ENCODE measurements around the gene SREBF2.

Gene SREBF2

DNA sequence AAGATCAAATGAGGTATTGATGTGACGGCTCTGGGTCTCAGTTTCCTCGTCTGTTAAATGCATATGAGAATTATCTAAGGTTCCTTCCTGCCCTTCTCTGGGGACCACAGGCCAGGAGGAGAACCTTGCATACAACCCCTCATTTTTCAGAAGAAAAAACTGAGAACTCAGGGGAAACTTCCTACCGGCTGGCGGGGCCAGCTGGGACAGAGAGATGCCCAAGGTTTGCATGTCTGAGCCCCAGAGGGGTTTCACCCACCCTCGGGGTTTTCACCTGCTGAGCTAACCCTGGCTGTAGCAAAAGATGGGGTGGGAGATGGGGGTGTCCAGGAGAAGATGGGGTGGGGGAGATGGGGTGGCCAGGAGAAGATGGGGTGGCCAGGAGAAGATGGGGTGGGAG, 89.4 kb downstream of the SREBF2 start:
- DNase-seq (ENCODE audit: low spot score): peak; percentile 32

DNA sequence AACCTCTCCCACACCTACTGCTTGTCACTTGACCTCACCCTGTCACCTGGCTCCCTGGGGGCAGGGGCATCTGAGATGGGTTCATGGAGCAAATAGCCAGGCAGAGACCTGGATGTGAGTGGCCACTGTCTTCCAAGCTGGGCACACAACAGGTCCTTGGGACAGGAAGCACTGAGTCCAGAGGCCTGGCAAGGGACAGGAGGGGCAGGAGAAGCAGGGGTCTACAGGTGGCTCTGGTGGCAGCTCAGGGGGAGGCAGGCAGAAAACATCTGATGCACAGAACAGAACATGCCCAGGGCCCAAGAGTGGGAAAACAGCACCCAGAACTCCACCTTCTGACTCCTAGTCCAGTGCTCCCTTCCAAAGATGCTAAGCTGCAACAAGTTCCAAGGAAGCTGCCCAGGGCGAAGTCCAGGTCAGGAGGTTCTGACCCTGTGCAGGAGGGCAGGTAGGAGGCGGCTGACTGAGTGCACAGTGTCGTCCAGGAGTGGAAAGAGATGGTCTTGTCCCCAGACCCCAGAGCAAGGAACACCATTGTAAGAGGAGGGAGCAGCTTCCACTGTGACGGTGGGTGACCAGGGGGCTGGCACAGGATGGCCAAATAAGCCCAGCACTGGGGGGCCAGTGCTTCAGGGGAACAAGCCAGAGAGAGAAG, 90.2 kb downstream of the SREBF2 start:
- no peak for DNase-seq (ENCODE audit: low spot score)

DNA sequence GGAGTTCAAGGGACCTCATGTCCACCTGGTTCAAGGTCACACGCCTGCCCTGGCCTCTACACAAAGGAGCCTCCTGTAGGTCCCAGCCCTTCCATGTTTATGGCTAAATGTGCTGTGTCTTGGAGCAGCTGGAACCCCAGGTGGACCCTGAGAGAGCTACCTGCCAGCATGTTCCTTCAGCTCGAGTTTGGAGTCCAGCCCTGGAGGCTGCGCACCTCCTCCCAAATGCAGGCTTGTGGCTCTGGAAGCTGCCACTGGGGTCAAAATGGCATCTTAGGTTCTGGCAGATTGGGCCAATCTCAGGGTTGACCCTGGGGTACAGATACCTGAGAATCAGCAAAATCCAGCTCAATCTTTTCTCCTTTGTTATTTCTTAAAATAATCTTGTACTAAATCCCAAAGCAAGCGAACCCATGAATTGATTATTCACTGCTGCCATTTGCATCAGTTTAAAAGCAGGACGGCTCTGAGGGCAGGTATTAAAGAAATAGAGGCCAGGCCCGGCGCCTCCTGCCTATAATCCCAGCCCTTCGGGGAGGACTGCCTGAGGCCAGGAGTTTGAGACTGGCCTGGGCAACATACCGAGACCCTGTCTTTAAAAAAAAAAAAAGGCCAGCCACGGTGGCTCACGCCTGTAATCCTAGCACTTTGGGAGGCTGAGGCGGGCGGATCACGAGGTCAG, 90.8 kb downstream of the SREBF2 start:
- DNase-seq (ENCODE audit: low spot score): no peak

DNA sequence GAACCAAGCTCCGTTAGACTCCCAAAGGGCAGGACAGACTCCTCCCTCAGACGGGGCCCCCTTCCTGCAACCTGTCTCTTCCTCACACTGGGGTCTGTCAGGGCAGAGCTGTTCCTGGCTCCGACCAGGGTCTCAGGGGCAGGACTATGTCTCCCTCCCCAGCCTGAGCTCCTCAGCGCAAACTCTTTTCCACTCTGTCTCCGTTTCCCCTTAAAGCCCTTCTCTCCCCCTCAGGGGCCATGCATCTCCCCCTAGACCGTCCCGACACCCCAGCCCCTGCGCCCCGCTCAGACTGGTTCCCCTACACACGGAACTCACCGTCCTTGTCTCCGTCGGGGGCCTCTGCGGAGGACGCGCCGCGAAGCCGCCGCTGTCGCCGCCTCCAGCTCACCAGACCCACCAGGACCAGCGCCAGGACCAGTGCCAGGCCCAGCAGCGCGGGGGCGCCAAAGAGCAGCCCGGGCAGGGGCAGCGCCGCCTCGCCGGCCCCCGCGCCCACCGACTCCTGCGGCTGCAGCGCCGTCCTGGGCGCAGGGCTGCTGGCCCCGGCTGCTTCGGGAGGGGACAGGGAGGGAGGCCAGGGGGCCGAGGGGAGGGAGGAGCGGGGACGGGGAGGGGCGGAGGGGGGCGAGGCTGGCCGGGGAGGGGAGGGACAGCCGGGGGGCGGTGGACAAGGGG, 93.0 kb downstream of the SREBF2 start:
- peak; percentile 57 for DNase-seq (ENCODE audit: low spot score)

DNA sequence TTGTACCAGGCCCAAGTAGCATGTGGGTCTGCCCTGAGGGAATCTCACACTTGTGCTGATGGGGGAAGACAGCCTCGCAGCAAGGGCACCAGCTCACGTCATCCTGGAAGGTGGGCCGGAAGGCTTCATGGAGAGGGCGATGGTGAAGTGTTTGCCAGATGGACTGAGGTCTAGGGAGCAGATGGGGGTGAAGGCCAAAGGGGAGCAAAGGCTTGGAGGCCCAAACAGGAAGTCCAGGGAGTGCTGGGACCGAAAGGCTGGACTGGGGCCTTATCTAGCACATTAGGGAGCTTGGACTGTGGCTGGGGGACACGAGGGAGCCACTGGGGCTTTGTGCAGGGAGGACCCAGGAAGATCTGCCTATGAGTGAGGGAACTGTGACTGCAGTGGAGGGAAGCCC, 94.9 kb downstream of the SREBF2 start:
- no peak for DNase-seq (ENCODE audit: low spot score)

DNA sequence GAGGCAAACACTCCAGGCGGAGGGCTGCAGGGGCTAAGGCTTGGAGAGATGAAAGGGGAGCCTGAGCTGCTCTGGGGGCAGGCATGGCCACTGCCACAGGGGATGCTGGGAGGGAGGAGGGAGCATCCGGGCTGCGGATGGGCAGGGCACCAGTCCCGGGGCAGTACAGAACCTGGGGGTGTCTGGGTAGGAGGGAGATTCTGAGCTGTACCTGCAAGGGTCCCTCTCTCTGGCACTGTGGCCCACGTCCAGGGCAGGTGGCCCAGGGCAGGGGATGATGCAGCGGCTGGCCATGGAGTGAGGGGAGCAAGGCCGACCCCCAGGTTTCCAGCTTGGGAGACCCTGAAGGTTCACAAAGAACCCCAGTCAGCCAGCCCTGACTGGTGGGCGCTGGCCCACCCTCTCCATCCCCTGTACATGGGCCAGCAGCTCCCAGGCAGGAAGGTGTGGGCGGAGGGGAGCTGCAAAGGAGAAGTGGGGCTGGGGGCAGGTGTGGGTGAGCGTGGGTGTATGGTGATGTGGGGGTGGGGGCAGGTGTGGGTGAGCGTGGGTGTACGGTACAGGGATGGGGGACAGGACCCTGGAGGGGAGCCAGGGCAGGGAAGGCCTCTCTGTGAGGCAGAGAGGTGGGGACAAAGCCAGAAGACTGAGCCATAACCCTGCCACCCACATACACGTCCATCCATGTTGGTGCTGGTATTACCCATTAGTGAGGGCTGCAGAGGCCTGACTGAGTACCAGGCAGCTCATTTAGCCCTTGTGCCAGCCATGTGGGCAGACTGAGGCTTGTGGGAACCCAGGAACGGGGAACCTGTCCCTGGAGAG, 95.9 kb downstream of the SREBF2 start:
- DNase-seq (ENCODE audit: low spot score): no peak

DNA sequence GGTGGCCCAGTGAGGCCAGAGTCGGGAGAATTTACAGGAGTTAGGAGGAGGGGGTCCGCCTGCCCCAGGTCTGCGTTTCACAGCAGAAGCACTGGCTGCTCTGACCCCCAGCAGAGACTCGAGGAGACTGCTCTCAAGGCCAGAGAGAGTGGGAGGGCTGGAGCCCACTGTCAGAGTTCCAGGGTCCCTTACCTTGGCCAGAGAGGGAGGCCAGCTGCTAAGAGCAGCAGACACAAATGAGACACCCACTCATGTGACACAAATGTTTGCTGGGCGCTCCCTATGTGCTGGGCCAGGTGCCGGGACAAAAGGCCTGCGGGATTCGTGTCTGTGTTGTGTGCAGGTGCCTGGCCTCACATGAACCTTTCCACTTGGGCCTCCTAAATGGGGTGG, 96.5 kb downstream of the SREBF2 start:
- no peak for DNase-seq (ENCODE audit: low spot score)

DNA sequence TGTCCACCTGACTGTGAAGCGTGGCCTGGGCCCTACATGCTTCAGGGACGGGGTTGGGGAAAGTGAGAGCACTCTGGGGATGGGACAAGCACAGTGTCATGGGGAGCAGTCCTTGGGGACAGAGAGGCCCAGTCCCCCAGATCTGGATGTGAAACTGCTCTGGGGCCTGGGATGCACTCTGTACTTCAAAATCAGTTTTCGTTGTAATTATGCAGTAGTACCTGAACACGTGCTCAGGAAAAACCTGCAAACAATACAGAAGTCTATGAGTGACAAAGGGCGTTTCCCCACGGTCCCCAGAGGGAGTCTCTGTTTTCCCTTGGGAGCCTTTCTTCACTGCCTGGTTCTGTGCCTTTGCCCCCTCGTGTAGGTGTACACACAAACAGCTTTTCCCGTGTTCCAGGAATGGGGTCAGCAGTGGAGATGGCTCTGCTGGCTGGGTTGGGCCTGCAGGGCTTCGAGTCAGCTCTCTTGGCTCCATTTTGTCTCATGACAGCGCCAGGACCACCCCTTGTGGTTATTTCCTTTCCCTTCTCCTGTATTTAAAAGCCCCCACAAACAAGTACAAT, 98.9 kb downstream of the SREBF2 start:
- peak; percentile 42 for DNase-seq (ENCODE audit: low spot score)

DNA sequence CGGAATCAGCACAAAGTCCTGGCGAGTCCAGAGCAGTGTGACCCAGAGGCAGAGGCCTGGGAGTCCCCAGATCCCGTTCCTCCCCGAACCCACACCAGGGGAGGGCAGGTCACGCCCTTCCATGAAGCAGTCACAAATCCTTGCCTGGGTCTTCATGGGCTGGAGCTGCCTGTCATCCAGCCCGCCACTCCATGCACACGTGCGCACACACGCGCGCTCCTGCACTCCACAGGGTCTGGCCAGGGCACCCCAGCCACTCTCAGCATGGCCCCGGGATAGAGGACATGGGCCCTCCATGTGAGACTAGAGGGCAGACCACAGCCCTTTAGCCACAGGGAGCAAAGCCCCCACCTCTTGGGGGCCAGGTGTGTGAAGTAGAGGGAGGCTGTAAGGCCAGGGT, 99.4 kb downstream of the SREBF2 start:
- DNase-seq (ENCODE audit: low spot score): no peak

DNA sequence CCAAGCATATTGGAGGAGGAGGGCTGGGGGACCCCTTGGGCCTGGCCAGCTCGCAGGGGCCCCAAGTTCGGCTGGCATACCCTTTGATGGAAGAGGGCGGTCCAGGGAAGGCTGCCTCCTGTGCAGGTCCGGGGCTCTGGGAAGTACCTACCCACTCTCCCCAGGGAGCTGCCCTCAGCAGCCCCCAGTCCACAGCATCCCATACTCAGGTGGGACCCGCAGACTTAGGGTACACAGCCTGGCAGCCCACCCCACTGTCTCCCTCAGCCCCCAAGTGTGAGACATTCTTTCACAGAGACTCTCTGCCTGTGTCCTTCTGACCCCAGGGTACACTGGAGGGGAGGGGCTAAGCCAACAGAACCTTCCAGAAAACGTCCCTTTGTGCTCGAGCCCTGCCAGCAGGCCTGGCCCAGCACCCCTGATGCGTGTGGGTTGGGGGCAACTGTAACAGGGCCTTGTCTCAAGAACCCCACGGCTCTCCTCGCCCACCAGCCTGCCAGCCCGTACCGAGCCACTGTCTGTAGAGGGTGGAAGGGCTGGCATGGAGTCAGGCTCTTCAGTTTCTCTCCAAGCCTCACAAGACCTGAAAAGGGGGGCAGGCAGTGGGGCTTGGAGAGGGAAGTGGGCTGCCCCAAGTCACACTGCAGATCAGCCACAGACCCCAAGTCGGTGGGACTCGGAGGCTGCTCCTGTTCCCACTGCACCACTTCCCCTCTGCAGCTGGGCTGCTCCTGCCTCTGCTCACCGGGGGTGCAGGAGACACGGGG, 100.7 kb downstream of the SREBF2 start:
- DNase-seq (ENCODE audit: low spot score): no peak

DNA sequence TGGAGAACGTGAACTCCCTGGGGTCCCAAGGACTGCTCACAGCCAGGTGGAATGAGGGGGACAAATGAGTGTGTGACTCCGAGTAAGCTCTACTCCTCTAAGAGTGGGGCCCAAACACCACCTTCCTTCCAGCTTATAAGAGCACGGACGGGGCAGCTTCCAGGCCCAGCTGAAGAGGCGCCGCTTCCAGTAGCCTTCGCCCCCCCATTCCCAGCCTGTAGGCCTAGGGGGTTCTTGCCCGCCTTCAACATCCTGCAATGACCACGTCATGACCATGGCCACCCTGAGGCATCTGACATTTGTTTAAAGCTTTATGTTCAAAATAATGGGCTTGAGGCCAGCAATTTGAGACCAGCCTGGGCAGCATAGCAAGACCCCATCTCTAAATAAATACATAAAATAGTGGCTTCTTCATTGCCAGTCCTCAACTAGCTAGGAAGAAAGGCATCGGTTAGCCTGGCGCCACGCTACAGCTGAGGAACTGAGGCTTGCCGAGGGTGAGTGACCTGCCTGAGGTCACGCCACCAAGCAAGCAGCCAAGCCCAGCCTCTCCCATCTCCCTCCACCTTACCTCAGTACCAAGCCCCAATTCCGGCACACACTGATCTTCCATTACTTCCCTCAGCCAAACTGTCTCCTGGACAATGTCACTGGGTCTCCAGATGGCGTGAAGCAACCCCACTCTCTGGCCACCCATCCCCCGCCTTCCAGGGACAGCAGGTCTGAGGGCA, 101.5 kb downstream of the SREBF2 start:
- DNase-seq (ENCODE audit: low spot score): no peak

DNA sequence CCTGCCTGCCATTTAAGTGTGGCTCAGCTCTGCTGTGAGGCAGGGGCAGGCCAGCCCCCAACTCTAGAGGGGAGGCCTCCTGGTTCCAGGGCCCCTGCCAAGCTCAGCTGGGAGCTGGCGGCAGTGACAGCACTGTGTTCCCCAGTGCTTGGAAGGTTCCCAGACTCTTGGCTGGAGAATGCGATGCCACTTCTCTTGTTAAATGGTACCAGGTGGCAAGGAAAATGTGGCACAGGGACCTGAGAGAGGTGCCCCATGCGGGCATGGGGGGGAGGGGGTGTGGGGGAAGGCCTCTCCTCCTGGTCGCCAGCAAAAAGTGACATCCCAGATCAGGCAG, 102.1 kb downstream of the SREBF2 start:
- no peak for DNase-seq (ENCODE audit: low spot score)

DNA sequence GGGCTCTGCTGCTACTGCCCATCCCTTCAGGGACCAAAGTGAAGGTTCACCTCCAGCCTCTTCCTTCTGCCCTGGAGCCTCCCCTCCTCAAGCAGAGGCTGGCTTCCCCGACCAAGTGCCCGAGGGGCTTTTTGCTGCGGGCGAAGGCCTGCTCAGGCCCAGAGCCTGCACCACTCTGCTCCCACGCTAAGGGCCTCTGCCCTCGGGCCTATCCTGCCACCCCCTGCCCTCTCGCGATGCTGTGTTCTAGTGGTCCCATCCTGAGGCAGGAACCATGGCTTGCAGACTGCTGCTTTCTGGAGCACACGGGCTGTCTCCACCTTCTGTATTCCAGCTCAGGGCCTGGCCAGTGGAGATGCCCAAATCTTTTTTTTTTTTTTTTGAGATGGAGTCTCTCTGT, 102.6 kb downstream of the SREBF2 start:
- DNase-seq (ENCODE audit: low spot score): no peak

DNA sequence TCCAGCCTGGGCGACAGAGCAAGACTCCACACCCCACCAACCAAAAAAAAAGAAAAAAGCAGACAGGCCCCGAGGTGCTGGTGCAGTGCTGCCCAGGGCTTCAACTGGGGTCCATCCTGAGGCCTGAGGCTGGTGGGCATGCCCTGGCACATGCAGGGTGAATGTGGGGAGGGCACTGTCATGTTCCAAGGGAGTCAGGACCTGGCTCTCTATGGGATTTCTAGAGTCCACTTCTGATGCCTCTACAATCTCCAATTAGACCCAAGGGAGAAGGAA, 103.9 kb downstream of the SREBF2 start:
- no peak for DNase-seq (ENCODE audit: low spot score)

DNA sequence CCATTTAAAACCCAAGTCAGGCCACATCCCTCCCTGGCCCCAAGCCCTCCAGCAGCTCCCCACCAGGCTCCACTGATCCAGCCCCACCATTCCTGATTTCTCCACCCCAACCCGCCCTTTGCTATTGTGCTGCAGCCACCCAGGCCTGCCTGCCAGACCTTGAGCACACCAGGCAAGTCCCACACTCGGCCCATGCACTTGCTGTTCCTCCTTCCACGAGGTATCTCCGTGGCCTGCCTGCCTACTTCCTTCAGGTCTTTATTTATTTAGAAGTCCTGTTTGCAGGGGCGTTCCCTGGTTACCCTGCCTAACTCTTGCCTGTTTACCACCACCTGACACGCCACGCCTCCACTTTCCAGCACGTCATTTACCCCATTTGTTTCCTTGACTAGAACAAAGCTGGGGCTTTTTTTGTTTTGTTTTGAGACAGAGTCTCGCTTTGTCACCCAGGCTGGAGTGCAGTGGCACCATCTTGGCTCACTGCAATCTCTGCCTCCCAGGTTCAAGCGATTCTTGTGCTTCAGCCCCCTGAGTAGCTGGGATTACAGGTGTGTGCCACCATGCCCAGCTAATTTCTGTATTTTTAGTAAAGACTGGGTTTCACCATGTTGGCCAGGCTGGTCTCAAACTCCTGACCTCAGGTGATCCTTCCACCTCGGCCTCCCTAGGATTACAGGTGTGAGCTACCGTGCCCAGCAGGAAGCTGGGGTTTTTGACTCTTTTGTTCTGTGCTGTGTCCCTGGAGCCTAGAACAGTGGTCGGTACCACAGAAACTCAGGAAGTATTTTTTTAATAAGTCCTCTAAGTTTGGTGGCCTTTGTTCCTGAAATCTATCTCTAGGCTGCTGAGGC, 107.3 kb downstream of the SREBF2 start:
- DNase-seq (ENCODE audit: low spot score): peak; percentile 86

DNA sequence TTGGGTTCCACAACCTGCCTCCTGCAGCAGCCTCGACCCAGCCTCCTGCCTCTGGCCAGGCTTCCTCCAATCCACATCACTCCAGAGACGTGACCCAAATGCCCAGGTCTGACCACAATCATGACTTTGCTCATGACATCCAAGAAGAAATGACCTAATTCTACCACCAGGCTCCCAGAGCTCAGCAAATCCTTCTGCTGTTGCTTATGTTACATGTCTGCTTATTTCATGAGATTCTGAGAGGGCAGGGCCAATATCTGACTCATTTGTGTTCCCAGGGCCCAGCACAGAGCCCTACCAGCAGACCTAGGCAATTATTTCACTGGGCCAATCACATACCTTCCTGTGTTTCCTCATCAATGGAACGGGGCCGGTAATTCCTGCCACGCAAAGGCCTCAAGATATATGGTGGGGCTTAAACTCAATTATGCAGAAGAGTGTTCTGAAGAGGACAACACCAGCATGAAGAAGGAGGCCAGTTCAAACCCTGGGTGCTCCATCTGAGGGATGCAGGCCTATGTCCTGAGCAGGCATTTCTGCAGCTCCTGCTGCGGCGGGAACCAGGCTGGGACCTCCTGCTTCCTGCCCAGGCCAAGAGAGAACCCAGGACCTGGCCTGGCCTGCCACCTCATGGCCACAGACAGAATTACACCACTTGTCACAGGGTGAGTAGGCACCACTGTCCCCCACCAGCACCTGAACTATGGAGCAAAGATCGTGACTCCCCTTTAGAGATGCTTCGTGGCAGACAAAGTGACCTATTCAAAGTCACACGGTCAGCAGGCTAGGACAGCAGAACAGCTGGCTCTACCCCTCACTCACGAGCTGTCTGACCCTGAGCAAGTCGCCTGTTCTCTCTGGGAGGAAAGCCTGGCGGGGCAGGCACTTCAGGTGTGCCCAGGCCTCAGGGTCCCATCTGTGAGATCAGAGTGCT, 108.2 kb downstream of the SREBF2 start:
- DNase-seq (ENCODE audit: low spot score): peak; percentile 82

DNA sequence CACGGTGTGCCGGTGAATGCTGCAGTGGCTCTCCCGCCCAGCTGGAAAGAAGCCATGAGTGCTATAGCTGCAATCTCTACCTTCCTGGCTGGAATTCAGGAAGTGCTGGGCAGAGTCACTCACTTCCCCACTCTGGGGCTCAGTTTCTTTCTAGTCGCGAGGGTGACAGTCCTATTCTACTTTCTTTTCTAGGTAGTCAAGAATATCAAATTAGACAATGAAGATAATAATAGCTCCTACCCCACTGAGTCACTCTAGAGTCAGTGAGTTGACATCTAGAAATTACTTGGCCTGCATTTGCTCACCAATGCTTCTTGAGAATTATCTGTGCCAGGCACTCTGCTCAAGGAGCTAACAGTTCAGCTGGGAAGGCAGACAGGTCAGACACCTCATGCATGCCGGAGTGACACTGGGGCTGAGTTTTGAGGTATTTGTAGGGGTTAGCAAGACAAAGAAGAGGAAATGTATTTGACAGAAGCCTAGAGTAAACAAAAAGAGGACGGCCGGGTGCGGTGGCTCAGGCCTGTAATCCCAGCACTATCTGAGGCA, 110.8 kb downstream of the SREBF2 start:
- no peak for DNase-seq (ENCODE audit: low spot score)

DNA sequence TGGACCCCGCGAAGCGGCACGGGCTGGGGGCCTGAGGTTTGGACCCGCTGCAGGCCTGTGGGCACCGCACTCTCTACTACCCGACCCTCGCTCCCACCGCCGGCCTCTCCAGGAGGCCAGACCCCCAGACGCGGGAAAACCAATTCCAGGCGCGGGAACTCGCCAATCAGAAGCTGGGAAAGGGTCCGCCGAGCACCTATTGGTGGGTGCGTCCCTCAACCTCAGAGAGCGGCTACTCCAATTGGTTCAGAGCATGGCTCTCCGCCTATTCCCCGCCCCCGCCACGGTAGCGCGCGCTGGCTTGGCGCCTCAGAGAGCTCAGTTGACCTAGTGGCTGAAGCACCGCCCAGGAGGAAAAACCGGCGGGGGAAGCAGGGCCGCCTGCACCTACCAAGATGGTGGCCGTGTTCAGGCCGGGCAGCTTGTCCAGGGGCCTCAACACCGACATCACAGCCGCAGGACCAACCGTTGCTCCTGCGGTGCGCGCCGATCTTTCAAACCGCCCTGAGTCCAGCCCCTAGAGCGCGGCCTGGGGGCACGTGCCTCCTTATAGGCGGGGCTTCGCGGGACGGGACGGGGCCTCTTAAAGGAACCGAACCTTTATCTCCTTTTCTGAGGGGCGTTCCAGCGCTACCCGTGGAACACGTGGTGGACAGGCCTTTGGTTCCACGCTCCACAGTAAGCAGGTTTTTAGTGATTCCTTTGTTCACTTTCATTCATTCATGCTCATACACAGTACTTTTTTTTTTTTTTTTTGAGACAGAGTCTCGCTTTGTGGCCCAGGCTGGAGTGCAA, 113.9 kb downstream of the SREBF2 start, which contains the start of gene CENPM:
TSS of gene CENPM (minus strand) at position 524 of the 795 bp plus-strand sequence. CDS start at position 448, 76 bp downstream.
- DNase-seq (ENCODE audit: low spot score): peak; percentile 87
